Ramos (cell line): ENCODE results near the gene CLDN3.
"Not testable (repeated sequence)": the region's sequence is repeated elsewhere in the genome, so short reads cannot be mapped to it uniquely, and the experiment has no call there.

Experiments
- in situ Hi-C: fragments of 300-500 bp; cut with MboI; formaldehyde crosslinking; loops from one replicate; pipeline ENCODE4 v1.14.3; 2022; ENCODE audit warnings: low sequenced_read_pairs; ENCODE audit not compliant: unreplicated experiment

CLDN3 gene

GRCh38 chr7:73738612-73739386, 31.3 kb downstream of the CLDN3 start, which contains the start of gene ABHD11:
TSS of gene ABHD11 (minus strand) at chr7:73738802. CDS start at chr7:73738770, 32 bp downstream.
- in situ Hi-C loops = no loop called here

- in situ Hi-C loops = no loop called here
These were observed 31.9 kb downstream of the CLDN3 start for GRCh38 chr7:73738220-73738611.

- in situ Hi-C loops = no loop called here
These were observed 32.4 kb downstream of the CLDN3 start for GRCh38 chr7:73737491-73738219.

- in situ Hi-C loops = no loop called here
These were observed 33.2 kb downstream of the CLDN3 start for GRCh38 chr7:73736885-73737284.

GRCh38 chr7:73735528-73735905, 34.6 kb downstream of the CLDN3 start:
- in situ Hi-C loops = no loop called here

GRCh38 chr7:73734619-73735527, 35.2 kb downstream of the CLDN3 start:
- in situ Hi-C loops = loop anchor here (5.0 kb wide), 1 partner anchor 128 kb away; no protein-coding TSS in a partner anchor

- in situ Hi-C loops = loop anchor here (5.0 kb wide), 1 partner anchor 125 kb away; no protein-coding TSS in a partner anchor
These were observed 37.7 kb downstream of the CLDN3 start for GRCh38 chr7:73732397-73732796.

GRCh38 chr7:73730485-73730884, 39.6 kb downstream of the CLDN3 start:
- in situ Hi-C loops = loop anchor here (5.0 kb wide), 1 partner anchor 123 kb away; no protein-coding TSS in a partner anchor

- in situ Hi-C loops = no loop called here
These were observed 41.5 kb downstream of the CLDN3 start for GRCh38 chr7:73728551-73728950.

- in situ Hi-C loops = no loop called here
These were observed 42.1 kb downstream of the CLDN3 start for GRCh38 chr7:73727952-73728351.

- in situ Hi-C loops = no loop called here
These were observed 44.0 kb downstream of the CLDN3 start for GRCh38 chr7:73726083-73726466.

- in situ Hi-C loops = no loop called here
These were observed 46.3 kb downstream of the CLDN3 start for GRCh38 chr7:73723813-73724212.

- in situ Hi-C loops = no loop called here
These were observed 47.3 kb downstream of the CLDN3 start for GRCh38 chr7:73722785-73723184.

GRCh38 chr7:73722182-73722581, 47.9 kb downstream of the CLDN3 start:
- in situ Hi-C loops = not testable (repeated sequence)

- in situ Hi-C loops = no loop called here
These were observed 48.7 kb downstream of the CLDN3 start for GRCh38 chr7:73721377-73721817.

- in situ Hi-C loops = not testable (repeated sequence)
These were observed 49.6 kb downstream of the CLDN3 start for GRCh38 chr7:73720443-73720842.

GRCh38 chr7:73719806-73720169, 50.3 kb downstream of the CLDN3 start:
- in situ Hi-C loops = no loop called here
